ENCODE data around the gene ADRA2B.

DNA sequence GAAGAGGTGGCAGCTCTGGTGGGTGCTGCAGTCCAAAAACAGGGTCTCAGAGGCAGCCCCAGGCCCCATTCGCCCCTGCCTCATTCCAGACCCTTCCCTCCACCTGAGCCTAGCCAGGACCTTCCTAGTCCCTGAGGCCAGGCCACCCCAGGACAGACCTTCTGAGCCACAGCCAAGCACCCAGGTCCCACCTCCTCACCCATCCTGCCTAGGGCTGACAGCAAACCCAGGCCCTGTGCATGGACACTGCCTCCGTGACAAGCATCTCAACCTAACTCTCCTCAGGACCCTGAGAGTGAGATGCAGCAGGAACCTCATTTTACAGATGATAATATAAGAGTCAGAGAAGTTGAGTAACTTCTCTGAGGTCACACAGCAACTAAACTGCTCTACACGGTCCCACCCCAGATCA, 15.5 kb downstream of the ADRA2B start:
- TF ChIP-seq EZH2 (IDR thresholded peaks at IDR 0.05; ENCODE audit: borderline replicate concordance, low read depth, low read length, poor library complexity, severe bottlenecking) (no peak), CTCF (conservative IDR thresholded peaks at IDR 0.05; ENCODE audit: low read depth, low read length) (no peak)
